GM23248 (cell line): ENCODE results near the gene GJB4.

Experiments used
- EZH2 ChIP-seq: fragments of 200-600 bp; sonication (generic); IDR thresholded peaks from 2 replicates; pipeline ENCODE4 v1.6.1; 2018; ENCODE audit warnings: antibody characterized with exemption, mild to moderate bottlenecking; ENCODE audit not compliant: insufficient read depth, poor library complexity, severe bottlenecking
- EZH2phosphoT487 ChIP-seq: fragments of 200-600 bp; sonication (generic); IDR thresholded peaks from 2 replicates; pipeline ENCODE4 v1.6.1; 2018; ENCODE audit warnings: antibody characterized with exemption, moderate library complexity, mild to moderate bottlenecking, low read depth; ENCODE audit not compliant: insufficient read depth

- TF ChIP-seq EZH2, result no peak
- TF ChIP-seq EZH2phosphoT487, result no peak
These were observed 48.1 kb upstream of the GJB4 start for GRCh38 chr1:34711485-34711884.
